8988T (cell line): ENCODE data around the gene DRAM1.
A peak's percentile ranks its signal among the peaks of the same experiment; 100 is the strongest.
"Not testable (repeated sequence)": the region's sequence is repeated elsewhere in the genome, so short reads cannot be mapped to it uniquely, and the experiment has no call there.

ENCODE experiments used
- DNase-seq: peaks from one replicate; pipeline ENCODE4 v3.0.0; 2011

DRAM1 gene

DNA sequence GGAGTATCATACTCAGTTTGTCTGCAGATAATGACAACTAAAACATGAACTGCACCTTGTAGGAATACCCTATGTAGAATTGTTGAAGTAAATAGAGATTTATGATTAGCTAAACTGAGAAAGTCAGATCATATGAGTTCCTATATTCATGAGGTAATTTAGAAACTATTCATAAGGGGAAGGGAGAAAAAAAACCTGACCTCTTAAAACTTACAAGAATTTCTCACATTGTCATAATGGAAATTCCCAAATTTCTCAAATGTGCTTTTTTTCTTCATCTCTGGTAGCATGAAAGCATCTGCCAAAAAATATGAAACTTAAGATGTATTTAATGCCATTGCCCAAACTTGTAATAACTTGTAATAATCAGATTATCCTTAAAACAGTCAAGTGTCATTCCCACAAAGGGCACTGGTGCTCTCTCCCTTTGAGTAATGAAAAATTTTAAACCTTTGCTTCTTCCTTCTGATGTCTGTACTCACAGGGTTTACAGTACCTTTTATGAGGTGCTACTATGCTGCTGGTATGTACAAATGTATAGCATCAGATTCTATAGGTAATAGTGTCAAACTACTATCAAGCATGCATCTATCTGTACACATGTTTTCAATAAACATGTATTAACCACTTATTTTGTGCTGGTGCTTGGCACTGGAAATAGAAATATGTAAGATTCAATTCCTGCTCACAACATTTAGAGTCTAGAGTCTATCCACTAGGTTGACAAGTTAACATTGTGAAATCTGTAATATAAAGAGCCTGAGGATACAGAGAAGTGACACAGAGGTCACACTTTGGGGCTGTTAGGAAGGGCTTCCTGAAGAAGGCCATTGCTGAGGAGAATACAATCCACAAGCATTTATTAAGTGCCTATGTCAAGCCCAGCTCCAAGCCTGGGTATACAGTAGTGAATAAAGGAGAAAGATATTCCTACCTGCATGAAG, 17.4 kb upstream of the DRAM1 start:
- no peak for DNase-seq

DNA sequence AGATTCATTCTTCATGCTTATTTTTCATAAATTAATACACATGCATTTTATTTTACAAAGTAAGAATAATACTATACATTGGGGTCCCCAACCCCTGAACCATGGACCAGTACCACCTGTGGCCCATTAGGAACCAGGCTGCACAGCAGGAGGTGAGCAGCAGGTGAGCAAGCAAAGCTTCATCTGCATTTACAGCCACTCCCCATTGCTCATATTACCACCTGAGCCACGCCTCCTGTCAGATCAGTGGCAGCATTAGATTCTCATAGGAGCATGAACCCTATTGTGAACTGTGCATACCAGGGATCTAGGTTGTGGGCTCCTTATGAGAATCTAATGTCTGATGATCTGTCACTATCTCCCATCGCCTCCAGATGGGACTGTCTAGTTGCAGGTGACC, 15.7 kb upstream of the DRAM1 start:
- not testable (repeated sequence) for DNase-seq

DNA sequence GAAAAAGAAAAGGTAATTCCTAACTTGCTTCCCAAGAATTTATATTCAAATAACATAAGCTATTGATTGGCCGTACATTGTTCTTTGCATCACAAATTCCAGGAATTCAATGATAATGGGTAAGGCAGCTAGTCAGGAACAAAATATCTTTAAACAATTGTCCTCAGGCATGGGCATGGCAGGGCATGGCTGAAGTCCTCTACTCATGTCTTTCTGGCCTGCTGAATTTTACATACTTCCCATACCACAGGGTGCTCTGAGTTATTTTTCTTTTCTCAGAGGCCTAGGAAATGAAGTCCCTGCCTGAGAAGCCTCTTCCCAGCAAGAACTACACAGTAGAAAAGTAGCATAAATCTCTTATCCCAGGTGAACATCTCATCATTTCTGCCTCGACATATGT, 15.1 kb upstream of the DRAM1 start:
- DNase-seq: no peak

DNA sequence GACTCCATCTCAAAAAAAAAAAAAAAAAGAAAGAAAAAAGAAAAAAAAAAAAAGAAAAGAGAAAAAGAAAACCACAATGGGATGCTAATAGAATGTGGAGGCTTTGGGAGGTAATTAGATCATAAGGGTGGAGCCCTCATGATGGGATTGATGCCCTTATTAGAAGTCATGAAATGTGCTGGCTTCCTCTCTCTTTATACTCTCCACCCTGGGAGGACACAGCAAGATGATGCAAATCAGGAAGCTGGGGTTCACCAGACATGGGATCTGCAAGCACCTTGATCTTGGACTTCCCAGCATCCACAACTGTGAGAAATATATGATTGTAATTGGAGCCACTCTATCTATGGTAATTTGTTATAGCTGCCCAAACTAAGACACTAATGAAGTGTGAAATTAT, 13.4 kb upstream of the DRAM1 start:
- no peak for DNase-seq

DNA sequence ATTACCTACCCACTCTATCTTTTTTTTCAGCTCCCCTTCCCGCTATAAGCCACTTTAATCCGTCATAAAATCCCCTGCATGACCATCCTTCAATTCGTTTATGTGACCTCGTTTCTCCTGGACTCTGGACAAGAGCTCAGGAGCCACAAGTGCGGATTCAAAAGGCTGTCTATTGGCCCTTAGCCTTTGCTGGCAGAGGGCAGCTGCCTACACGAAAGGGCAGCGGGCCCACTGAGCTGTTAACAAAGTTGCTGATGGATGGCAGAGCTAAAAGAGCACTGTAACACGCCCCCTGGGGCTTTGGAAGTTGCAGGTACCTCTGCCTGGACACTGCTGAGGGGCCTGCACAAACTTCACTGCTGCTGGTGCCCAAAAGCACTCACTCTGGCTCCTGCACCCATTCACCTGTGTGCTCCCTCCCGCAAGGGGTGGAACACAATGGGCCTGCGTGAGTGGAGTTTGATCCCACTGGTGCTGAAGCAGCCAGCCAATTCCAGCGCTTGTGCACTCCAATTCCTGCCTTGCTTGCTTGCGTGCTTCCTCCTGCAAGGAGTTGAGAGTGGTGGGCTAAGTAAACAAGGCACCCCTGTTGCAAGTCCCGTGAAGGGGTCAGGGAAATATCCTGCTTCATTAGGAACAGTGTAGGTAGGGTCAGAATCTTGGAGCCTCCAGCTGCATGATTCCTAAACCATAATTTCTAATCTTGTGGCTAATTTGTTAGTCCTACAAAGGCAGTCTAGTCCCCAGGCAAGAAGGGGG, 10.6 kb upstream of the DRAM1 start:
- DNase-seq: no peak

DNA sequence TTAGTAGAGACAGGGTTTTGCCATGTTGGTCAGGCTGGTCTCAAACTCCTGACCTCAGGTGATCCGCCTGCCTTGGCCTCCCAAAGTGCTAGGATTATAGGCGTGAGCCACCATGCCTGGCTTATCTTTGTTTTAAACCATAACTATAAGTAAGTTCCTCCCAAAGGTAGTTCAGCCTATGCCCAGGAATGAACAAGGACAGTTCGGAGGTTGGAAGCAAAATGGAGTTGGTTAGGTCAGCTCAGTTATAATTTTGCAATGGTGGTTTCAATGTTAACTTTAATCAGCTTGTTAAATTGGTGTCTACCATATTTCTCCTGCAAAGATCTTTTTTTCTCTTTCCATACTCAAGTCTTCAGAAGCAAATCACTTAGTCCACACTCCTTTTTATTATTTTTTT, 9.8 kb upstream of the DRAM1 start:
- DNase-seq: not testable (repeated sequence)

DNA sequence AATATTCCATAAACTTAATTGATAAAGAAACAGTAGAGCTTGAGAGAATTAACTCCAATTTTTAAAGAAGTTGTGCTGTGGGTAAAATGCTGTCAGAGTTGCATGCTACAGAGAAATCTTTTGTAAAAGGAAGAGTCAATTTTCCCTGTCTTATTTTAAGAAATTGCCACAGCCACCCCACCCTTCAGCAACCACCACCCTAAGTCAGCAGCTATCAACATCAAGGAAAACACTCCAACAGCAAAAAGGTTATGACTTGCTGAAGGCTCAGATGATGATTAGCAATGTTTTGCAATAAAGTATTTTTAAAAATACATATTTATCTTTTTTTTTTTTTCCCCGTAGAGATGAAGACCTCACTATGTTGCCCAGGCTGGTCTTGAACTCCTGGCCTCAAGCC, 6.5 kb upstream of the DRAM1 start:
- no peak for DNase-seq

DNA sequence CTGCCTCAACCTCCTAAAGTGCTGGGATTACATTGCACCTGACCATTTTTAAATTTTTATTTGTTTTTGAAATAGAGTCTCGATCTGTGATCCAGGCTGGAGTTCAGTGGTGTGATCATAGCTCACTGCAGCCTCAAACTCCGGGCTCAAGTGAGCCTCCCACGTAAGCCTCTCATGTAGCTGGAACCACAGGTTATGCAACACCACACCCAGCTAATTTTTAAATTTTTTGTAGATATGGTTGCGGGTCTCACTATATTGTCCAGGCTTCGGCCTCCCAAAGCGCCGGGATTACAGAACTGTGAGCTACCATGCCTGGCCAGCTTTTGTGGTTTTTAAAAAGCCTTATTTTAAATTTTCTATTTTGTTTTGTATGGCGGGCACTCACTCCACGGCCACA, 2.2 kb upstream of the DRAM1 start:
- DNase-seq: no peak

DNA sequence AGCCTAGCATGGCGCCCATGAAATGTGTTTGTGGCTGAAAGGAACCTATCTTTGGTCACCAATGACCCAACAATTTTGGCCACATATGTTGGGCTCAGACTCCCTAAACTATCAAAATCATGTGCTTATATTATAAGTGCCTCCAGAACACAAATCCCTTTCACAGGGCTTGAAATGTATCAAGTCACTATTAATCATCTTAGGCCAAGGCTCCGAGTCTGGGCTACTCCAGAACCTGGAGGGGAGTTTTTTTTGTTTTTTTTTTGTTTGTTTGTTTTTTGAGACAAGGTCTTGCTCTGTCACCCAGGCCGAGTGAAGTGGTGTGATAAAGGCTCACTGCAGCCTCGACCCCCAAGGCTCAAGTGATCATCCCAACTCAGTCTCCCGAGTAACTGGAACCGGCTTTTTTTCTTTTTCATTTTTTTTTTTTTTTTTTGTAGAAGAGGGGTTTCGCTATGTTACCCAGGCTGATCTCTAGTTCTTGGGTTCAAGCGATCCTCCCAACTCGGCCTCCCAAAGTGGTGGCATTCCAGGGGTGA, 989 bp upstream of the DRAM1 start:
- no peak for DNase-seq

DNA sequence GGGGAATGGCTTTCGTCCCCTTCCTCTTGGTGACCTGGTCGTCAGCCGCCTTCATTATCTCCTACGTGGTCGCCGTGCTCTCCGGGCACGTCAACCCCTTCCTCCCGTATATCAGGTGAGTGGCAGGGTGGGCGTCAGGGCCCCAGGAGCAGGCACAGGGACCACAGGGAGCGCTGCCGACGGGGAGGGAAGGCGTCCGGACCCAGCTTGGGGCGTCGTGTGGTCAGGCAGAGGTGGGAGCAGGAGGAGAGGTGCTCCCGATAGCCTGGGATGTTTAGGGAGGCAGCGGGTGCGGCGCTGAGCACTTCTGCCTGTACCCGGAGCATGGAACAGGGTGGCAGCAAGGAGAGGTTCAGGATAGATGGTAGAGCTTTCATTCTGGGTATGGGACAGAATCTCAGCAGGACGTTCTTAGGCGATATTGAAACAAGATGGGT, 444 bp downstream of the DRAM1 start:
- peak; percentile 34 for DNase-seq

DNA sequence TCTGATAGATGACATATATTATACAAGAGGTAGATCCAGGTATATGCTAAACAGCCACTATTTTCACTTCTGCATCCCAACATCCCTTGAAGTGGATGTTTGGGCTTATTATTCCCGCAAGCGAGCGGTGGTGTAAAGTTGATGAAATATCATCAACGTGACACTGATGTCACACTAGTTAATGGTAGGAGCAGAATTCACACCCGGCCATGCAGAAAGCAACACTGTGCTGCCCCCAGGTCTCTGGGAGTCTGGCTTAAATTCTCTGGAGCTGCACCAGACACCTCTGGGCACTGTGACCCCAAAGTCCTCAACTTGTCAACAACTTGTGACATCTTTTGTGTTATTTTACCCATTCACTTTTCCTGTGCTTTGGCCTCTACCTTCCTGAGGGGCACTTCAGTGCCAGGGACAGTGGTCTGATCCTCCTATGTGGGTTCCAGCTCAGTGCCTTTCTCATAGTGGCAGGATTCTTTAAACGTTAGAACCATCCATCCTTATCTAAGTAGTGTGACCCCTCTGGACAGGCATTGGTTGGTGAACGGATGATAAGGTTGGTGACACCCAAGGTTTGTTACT, 952 bp downstream of the DRAM1 start:
- DNase-seq: no peak

DNA sequence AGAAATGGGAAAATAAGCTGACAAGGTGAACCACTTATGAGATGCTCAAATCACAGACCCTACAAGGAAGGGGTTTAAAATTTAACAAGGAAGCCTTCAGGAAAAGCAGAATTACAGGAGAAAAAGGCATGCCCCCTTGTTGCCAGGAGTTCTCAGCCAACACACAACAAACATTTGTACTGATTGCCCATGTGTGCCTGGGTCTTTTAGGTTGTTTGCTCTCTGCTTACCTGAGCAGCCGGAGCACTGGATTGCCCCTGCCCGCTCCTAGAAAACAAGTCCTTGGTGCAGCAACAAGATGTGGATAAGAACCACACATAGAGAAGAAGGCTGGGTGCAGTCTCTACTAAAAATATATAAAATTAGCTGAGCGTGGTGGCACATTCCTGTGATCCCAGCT, 3.4 kb downstream of the DRAM1 start:
- DNase-seq: no peak

DNA sequence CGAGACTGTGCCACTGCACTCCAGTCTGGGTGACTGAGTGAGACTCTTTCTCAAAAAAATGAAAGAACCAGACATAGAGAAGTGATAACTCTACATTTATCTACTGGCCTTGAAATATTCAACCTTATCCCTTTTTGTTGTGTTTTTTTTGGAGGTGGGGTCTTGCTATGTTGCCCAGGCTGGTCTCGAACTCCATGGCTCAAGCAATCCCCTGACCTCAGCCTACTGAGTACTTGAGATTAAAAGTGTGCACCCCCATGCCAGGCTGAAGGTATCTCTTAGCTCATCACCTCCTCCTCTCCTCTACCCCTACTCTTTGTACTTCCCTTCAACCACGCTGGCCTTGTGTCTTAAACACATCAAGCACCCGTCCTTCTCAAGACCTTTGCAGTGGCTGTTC, 3.8 kb downstream of the DRAM1 start:
- no peak for DNase-seq

DNA sequence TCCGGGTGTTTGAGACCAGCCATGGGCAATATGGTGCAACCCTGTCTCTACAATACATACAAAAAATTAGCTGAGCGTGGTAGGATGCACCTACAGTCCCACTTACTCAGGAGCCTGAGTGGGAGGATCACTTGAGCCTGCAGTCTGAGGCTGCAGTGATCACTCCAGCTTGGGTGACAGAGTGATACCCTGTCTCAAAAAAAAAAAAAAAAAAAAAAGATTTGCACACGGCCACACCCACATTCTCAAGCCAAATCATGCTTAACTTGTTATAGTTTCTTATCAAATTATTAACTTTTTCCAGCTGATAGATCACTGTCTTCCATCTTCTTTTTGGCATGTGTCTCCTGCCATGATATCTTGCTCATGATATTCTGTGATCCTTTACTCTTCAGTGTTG, 6.8 kb downstream of the DRAM1 start:
- no peak for DNase-seq

DNA sequence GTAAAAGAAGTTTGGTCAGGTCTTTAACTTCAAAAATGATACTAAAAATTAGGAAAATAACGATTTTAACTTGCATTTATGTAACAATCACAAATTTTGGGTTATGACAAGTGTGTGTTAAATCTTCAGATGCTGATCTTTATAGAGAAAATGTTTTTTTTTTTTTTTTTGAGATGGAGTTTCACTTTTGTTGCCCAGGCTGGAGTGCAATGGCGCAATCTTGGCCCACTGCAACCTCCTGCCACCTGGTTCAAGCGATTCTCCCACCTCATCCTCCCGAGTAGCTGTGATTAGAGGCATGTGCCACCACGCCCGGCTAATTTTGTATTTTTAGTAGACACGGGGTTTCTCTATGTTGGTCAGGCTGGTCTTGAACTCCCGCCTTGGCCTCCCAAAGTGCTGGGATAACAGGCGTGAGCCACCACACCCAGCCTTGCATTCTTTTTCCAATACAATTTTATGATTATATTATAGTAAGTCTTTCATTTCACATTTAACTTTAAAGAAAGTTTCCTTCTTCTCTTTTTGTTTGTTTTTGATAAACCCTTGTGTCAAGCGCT, 7.5 kb downstream of the DRAM1 start:
- not testable (repeated sequence) for DNase-seq

DNA sequence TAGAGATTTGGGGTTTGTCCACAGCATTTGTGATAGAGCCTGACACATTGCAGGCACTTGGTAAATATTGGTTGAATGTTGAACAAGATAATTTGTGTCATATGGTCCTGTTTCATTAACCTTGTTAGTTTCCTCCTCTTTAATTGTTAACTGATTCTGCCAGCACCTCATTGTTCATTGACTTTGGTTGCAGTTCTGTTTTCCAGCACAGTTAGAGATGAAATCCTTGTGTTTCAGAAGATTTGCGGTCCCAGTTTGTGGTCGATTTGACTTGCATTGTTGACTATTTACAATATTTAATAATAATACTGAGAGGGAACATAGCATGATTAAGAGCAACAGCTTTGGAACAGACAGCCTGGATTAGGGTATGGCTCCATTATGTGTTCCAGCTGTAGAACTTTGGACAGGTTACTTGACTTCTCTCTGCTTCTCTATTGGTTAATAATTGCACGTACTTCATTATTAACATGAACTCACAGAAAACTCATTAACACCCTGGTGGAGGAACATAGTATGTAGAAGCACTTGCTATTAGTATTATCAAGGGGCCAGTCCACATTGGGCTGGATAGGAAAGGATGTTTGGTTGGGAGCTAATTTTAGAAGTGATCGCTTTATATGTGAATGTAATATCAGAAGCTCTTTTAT, 8.7 kb downstream of the DRAM1 start:
- DNase-seq: no peak

DNA sequence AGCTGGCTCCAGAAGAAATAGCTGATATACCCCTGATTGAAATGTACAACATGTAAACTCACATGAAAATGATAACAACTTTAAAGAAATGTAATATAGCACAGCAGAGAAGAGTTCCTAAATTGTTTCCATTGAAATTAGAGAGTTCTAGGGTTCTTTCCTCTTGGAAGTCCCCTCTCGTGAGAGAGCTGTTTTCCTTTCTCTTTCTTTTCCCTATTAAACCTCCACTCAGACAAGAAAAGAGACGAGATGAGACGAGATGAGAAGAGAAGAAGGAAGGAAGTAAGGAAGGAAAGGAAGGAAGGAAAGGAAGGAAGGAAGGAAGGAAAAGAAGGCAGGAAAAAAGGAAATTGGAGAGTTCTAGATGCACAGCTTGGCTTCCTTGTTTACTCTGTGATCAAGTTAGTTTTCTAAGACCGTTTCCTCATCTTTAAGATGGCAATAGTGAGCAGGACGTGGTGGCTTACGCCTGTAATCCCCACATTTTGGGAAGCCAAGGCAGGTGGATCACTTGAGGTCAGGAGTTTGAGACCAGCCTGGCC, 11.9 kb downstream of the DRAM1 start:
- no peak for DNase-seq

DNA sequence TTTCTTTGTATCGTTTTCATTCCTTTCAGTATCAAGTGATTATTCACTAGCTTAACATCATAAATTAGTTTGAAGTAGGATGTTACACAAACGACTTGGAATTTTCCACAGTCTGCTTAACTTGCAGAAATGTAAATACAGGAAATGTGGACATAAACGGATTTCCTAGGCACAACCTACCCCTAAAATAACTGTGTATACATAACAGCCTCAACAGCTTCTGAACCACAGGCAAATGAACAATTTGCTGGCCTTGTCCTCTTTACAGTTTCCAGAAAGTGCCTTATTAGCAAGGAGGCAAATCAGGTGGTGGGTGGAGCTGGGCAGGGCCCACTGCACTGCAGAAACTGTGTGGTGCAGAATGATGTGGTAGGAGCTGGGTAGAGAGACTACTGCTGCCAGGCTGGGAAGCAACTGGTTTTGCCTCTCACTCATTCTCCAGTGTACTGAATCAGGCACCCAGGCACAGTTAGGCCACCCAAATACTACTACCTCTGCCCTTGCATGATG, 14.1 kb downstream of the DRAM1 start:
- no peak for DNase-seq

DNA sequence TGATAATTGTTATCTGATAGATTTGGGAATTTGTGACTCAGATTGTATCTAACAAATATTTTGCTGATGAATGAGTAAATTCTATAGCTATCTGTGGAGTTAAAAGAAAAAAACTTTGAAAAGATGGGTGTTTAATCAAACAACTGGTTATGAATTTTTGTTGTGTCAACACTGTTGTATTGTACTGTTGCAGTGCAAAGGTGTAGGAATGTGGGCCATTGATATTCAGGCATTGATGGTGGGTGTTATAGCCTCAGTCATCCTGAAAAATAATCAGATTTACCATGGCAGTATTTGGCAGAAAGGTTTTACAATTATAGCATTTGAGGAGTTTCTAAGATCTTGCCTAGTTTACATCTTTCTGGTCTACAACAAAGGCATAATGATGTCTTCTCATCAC, 15.4 kb downstream of the DRAM1 start:
- no peak for DNase-seq

DNA sequence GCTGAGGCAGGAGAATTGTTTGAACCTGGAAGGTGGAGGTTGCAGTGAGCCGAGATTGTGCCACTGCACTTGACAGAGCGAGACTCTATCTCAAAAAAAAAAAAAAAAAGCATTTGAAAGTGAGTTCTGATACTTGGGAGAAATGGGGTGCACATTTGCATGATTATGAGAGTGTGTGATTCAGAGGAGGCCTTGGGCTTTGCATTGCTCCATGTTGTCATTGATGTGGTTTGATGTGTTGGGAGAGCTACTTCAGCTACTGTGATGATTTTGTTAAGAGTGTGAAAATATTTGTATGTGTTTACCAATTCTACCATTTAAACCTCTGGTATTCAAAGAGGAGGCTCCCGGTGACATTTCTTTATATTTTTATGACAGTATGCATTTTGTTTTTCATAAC, 24.4 kb downstream of the DRAM1 start:
- no peak for DNase-seq

DNA sequence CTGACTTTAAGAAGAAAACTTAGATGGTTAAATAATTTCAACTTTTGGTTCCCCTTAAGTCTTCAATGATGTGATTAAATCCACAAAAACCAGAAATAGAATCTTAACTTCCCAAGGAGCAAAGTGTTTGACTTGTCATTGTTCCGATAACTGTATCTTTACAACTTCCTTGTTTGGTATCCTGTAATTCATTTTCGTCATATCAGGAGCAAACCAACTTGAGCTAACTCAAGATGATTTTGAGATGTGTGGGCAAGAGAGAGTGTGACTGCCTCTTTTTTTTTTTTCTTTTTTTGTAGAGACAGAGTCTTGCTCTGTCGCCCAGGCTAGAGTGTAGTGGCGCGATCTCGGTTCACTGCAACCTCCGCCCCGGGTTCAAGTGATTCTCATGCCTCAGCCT, 25.3 kb downstream of the DRAM1 start:
- no peak for DNase-seq

DNA sequence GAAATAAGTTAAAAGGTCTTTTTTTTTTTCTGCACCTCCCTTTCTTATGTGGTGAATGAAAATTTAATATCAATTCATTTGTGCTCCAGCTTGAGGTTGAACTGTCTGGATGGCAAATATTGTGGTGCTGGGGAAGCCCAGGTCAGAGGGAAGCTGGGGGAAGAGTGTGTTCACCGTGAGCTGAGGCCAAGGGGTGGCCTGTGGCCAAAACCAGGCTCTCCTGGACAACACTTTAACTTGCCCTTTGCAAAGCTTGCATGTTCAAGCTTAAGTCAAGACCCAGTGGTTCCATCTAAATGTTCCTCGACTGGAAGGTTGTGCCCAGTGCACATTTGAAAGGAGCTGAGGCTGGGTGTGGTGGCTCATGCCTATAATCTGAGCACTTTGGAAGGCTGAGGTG, 28.8 kb downstream of the DRAM1 start:
- DNase-seq: no peak
